Suprapubic skin (tissue), 4 donors: ENCODE data around the gene HNRNPLL.

Experiments
- POLR2A ChIP-seq, 2 donors: fragments of 450-650 bp; IDR thresholded peaks; one replicate each; pipeline ENCODE4 v1.6.1; 2017; ENCODE audit warnings: antibody characterized with exemption in 2 of 2, mild to moderate bottlenecking in 2 of 2, moderate library complexity in 2 of 2
- POLR2AphosphoS5 ChIP-seq, 3 donors: sonication (generic); formaldehyde crosslinking; IDR thresholded peaks; one replicate each; pipeline ENCODE4 v1.6.1; 2017; ENCODE audit warnings: antibody characterized with exemption in 3 of 3
- TF ChIP-seq, protein P1 (sequence below), 2 donors: fragments of 200-600 bp in 1 of 2; fragments of 450-650 bp in 1 of 2; sonication (generic) in 1 of 2; IDR thresholded peaks; one replicate each; pipeline ENCODE4 v1.5.1; 2016 to 2019; ENCODE audit warnings: antibody characterized with exemption in 2 of 2, mild to moderate bottlenecking in 1 of 2, moderate library complexity in 1 of 2

DNA sequence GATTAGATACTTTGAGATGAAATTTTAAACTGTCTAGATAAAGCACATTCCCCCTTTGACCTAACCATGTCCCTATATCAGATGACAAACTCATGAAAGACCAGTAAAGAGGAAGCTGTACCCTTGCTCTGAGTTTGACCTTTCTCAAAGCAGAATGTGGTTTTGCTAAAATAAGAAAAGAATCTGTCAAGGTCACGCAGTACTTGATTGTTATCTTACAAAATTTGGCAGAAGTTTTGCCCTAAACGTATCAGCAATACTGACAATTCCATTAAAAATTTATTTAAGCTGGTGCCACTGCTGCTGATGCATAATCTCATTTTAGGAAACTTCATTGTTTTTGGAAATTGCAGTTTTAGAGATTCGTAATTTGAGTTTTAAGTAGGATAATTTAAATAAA lies 32.0 kb upstream of the HNRNPLL start:
- TF ChIP-seq, protein P1, sequence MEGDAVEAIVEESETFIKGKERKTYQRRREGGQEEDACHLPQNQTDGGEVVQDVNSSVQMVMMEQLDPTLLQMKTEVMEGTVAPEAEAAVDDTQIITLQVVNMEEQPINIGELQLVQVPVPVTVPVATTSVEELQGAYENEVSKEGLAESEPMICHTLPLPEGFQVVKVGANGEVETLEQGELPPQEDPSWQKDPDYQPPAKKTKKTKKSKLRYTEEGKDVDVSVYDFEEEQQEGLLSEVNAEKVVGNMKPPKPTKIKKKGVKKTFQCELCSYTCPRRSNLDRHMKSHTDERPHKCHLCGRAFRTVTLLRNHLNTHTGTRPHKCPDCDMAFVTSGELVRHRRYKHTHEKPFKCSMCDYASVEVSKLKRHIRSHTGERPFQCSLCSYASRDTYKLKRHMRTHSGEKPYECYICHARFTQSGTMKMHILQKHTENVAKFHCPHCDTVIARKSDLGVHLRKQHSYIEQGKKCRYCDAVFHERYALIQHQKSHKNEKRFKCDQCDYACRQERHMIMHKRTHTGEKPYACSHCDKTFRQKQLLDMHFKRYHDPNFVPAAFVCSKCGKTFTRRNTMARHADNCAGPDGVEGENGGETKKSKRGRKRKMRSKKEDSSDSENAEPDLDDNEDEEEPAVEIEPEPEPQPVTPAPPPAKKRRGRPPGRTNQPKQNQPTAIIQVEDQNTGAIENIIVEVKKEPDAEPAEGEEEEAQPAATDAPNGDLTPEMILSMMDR (IDR thresholded peaks at IDR 0.05), result no peak
- TF ChIP-seq POLR2AphosphoS5 (IDR thresholded peaks at IDR 0.05) (no peak), POLR2A (IDR thresholded peaks at IDR 0.05) (no peak)
